Neutrophil (primary cell): Measurements from ENCODE around the gene GABRP.
"Not testable (repeated sequence)": the region's sequence is repeated elsewhere in the genome, so short reads cannot be mapped to it uniquely, and the experiment has no call there.

Experiments
- H3K27ac ChIP-seq: fragments of 200-600 bp; sonication (generic); 2 replicates; pipeline ENCODE4 v1.5.1; 2016; ENCODE audit warnings: mild to moderate bottlenecking, moderate library complexity
- H3K27me3 ChIP-seq: fragments of 200-600 bp; sonication (generic); 2 replicates; pipeline ENCODE4 v1.6.0; 2016; ENCODE audit warnings: mild to moderate bottlenecking
- H3K36me3 ChIP-seq: fragments of 200-600 bp; sonication (generic); 2 replicates; pipeline ENCODE4 v1.5.1; 2017
- H3K4me1 ChIP-seq, 2 experiments: fragments of 200-600 bp in 1 of 2; sonication (generic) in 1 of 2; 1 replicate in 1 of 2; 2 replicates in 1 of 2; pipeline versions ENCODE4 v1.5.1 to v1.6.1; 2013 to 2016; ENCODE audit warnings: low read depth in 1 of 2, low read length in 1 of 2, mild to moderate bottlenecking in 1 of 2, moderate library complexity in 1 of 2; ENCODE audit not compliant: control insufficient read depth in 1 of 2, insufficient read depth in 1 of 2
- H3K4me3 ChIP-seq, 2 experiments: fragments of 200-600 bp in 1 of 2; sonication (generic) in 1 of 2; 1 replicate in 1 of 2; 2 replicates in 1 of 2; pipeline ENCODE4 v1.5.1; 2013 to 2016; ENCODE audit warnings: low read depth in 1 of 2, low read length in 1 of 2, mild to moderate bottlenecking in 1 of 2, moderate library complexity in 1 of 2
- H3K9me3 ChIP-seq: fragments of 200-600 bp; sonication (generic); 2 replicates; pipeline ENCODE4 v1.5.1; 2016
- TF ChIP-seq, protein P1 (sequence below): fragments of 200-600 bp; sonication (generic); IDR thresholded peaks from 2 replicates; pipeline ENCODE4 v1.5.1; 2016; ENCODE audit warnings: antibody characterized with exemption

The GABRP gene

DNA sequence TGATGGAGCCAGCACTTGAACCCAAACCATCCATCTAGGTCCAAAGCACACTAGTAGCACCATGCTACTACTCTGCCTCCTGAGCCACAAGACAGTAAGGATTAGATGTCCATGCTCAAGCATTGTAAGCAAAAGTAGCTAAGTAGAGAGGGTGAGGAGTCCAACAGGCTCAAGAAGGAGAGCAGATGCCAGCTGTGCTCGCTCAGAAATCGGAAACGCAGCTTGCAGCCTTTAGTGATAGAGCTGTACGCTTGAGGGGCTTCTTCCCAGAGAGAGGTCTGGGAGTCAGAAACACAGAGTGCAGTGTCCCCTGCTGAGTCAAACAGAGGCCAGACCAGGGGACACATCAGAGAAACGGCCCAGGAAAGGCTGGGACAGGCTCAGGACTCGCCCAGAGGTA, 32.7 kb upstream of the GABRP start:
- Histone ChIP-seq H3K36me3 (no peaks in the 10 kb centered on the region), H3K27me3 (peaks cover 42% of the 10 kb centered on the region), H3K9me3 (no peaks in the 10 kb centered on the region), H3K4me1 (no peaks in the 10 kb centered on the region), H3K4me3 (no peak overlapping the region), H3K27ac (no peak overlapping the region)
- TF ChIP-seq, protein P1, sequence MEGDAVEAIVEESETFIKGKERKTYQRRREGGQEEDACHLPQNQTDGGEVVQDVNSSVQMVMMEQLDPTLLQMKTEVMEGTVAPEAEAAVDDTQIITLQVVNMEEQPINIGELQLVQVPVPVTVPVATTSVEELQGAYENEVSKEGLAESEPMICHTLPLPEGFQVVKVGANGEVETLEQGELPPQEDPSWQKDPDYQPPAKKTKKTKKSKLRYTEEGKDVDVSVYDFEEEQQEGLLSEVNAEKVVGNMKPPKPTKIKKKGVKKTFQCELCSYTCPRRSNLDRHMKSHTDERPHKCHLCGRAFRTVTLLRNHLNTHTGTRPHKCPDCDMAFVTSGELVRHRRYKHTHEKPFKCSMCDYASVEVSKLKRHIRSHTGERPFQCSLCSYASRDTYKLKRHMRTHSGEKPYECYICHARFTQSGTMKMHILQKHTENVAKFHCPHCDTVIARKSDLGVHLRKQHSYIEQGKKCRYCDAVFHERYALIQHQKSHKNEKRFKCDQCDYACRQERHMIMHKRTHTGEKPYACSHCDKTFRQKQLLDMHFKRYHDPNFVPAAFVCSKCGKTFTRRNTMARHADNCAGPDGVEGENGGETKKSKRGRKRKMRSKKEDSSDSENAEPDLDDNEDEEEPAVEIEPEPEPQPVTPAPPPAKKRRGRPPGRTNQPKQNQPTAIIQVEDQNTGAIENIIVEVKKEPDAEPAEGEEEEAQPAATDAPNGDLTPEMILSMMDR: no peak

DNA sequence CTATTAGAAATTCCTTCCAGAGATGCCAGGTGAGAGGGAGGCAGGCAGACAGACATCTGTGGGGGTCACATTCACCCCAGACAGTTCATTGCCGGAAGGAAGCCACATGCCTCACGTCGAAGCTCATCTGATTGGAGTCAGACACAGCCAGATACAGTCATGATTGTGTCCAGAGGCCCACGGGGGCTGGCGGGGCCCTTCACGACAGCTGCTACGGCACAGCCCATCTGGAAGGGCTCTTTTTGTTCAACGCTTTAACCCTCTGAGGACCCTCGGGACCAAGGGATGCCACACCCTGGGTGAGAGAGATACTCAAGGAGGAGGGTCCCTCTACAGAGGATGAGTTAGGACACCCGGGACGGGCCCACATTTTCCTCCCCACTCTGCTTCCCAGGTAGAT, 31.9 kb upstream of the GABRP start:
- Histone ChIP-seq H3K36me3 (no peaks in the 10 kb centered on the region), H3K27ac (no peak overlapping the region), H3K4me3 (no peak overlapping the region), H3K4me1 (no peaks in the 10 kb centered on the region), H3K9me3 (no peaks in the 10 kb centered on the region), H3K27me3 (peaks cover 34% of the 10 kb centered on the region)
- TF ChIP-seq, protein P1: no peak

DNA sequence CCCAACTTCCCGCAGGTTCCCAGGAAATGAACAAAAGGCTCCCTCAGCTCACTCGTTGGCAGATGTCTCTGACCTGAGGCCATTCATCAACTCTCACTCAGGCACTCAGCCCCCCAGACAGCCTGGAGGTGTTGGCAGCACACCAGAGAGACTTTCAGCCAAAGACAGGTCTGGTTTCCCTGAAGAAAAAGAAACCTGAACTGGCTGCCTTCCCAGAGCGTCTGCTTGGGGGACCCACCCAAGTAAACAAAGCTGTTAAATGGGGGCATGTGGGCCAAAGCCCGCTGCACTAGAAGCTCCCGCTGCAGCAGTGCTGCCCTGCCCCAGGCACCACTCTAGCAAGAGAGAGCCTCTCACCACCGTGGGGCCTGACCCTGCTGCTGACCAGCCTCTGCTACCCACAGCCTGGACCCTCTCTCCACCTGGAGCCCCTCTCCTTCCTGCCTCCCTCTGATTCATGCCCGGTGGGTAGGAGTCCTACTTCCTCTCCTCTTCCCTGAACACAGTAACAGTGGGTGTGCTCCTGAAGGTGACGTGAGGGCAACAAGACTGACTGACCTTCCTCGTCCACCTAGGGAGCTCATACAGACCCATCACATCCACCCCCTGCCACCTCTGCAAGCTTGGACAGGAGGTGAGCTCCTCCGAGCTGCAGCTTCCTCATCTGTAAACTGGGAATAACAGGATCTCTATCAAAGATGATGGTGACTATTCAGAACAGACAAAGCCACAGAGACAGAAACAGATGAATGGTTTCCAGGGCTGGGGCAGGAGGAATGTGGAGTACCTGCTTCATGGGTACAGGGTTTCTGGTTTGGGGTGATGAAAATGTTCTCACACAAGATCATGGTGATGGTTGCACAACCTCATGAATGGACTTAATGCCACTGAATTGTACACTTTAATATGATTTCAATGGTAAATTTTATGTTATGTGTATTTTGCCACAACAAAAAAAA, 31.0 kb upstream of the GABRP start:
- TF ChIP-seq, protein P1: no peak
- no peaks in the 10 kb centered on the region for H3K9me3 ChIP-seq
- H3K4me3 ChIP-seq: no peak overlapping the region
- no peaks in the 10 kb centered on the region for H3K4me1 ChIP-seq
- H3K27ac ChIP-seq: no peak overlapping the region
- H3K27me3 ChIP-seq: peaks cover 30% of the 10 kb centered on the region
- no peaks in the 10 kb centered on the region for H3K36me3 ChIP-seq

DNA sequence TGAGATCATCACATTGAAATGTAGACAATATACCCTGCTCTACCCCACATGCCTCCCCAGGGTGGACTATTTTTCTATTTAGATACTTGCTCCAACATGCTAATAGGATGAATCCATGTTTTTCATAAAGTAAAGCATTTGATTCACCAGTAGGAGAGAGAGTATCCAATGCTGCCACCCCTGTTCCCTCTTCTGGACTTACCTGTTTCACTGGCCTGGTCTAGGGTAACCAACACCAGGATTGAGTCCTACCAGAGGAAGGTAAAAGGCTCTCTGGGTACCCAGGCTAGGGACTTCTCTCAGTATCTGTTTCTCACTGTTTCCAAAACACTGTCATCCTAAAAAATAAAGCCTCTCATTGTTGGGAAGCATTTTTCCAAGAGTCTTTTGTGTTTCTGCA, 30.2 kb upstream of the GABRP start:
- no peak overlapping the region for H3K27ac ChIP-seq
- peaks cover 25% of the 10 kb centered on the region for H3K27me3 ChIP-seq
- no peaks in the 10 kb centered on the region for H3K36me3 ChIP-seq
- H3K4me3 ChIP-seq: no peak overlapping the region
- TF ChIP-seq, protein P1: no peak
- H3K4me1 ChIP-seq: no peaks in the 10 kb centered on the region
- H3K9me3 ChIP-seq: no peaks in the 10 kb centered on the region

DNA sequence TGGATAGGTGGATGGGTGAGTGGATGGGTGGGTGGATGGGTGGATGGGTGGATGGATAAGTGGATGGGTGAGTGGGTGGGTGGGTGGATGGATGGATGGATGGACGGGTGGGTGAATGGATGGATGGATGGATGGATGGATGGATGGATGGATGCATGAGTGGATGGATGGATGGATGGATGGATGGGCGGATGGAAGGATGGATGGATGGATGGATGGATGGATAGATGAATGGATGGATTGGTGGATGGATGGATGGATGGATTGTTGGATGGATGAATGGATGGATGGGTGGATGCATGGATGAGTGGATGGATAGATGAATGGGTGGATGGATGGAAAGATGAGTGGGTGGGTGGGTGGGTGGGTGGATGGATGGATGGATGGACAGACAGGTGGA, 29.0 kb upstream of the GABRP start:
- H3K36me3 ChIP-seq, H3K4me3 ChIP-seq, H3K27ac ChIP-seq, H3K4me1 ChIP-seq, H3K9me3 ChIP-seq: not testable (repeated sequence)
- peaks cover 25% of the 10 kb centered on the region for H3K27me3 ChIP-seq

DNA sequence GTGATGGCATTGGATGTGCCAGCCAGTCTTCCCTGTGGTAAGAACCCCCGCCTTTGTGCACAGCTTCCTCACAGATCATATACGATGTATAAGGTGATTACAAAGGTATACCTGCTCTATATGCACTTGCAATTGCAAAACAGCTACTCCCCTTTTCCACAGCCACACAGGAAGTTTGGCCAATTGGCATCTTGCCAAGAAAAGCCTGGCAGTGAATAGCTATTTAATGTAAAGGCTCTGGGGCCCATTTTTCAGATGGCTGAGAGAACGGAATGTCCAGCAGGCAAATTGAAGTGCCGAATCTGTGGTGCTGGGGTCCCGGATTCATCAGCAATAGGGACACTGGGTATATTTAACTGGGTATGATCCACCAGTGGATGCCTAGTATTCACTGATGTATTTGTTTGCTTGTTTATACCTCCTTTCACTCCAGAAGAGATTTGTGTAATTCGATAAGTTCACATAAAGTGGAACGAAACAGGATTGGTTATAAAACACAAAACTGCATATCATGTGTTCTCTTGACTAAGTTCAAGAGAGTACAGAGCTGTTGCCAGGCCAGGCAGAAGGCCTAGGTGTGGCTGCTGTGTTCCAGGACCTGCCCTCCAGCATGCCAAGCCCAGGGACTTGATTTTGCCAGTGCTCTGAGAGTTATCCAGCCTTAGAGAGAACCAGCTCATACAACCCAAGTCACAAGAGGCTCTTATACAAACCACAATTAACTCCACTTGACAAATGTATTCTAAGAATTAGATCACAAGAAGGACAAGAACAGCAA, 27.7 kb upstream of the GABRP start:
- no peak overlapping the region for H3K27ac ChIP-seq
- TF ChIP-seq, protein P1: no peak

More for the DNA sequence above, 27.7 kb upstream of the GABRP start:
- Histone ChIP-seq H3K4me3 (no peak overlapping the region), H3K27me3 (peaks cover 22% of the 10 kb centered on the region), H3K9me3 (no peaks in the 10 kb centered on the region), H3K36me3 (no peaks in the 10 kb centered on the region), H3K4me1 (no peaks in the 10 kb centered on the region)
